Pons (tissue), 1 donor: Measurements from ENCODE around the gene HS1BP3.

Experiments used
- DNase-seq: peaks from one replicate; pipeline ENCODE4 v3.0.0-alpha.2; 2016; ENCODE audit warnings: low spot score

HS1BP3 gene

GRCh38 chr2:20650877-20651730 is at the start of gene HS1BP3:
Gene HS1BP3 (minus strand): TSS chr2:20651098. CDS start chr2:20651063, 35 bp downstream.
- DNase-seq: peak; percentile 77

- no peak for DNase-seq
Observed at GRCh38 chr2:20698916-20699613, 48.2 kb upstream of the HS1BP3 start.

- no peak for DNase-seq
Observed at GRCh38 chr2:20697322-20697934, 46.5 kb upstream of the HS1BP3 start.

- no peak for DNase-seq
Observed at GRCh38 chr2:20696366-20696765, 45.5 kb upstream of the HS1BP3 start.

GRCh38 chr2:20693317-20693716 is 42.4 kb upstream of the HS1BP3 start:
- DNase-seq: no peak

GRCh38 chr2:20692081-20692480 is 41.2 kb upstream of the HS1BP3 start:
- DNase-seq: no peak

GRCh38 chr2:20691076-20691734 is 40.3 kb upstream of the HS1BP3 start:
- DNase-seq: no peak

GRCh38 chr2:20689428-20690264 is 38.7 kb upstream of the HS1BP3 start:
- DNase-seq: no peak

- no peak for DNase-seq
Observed at GRCh38 chr2:20687260-20687832, 36.4 kb upstream of the HS1BP3 start.

GRCh38 chr2:20684581-20685063 is 33.7 kb upstream of the HS1BP3 start:
- DNase-seq: no peak

- DNase-seq: peak; percentile 8
Observed at GRCh38 chr2:20682167-20682920, 31.4 kb upstream of the HS1BP3 start.

GRCh38 chr2:20680744-20681375 is 30.0 kb upstream of the HS1BP3 start:
- DNase-seq: no peak

- no peak for DNase-seq
Observed at GRCh38 chr2:20678780-20679179, 27.9 kb upstream of the HS1BP3 start.

GRCh38 chr2:20678086-20678395 is 27.1 kb upstream of the HS1BP3 start:
- DNase-seq: no peak

- no peak for DNase-seq
Observed at GRCh38 chr2:20677301-20678085, 26.6 kb upstream of the HS1BP3 start.

- no peak for DNase-seq
Observed at GRCh38 chr2:20676353-20677215, 25.7 kb upstream of the HS1BP3 start.

GRCh38 chr2:20675701-20676352 is 24.9 kb upstream of the HS1BP3 start:
- no peak for DNase-seq
